ENCODE results near the gene TRIM36.

The TRIM36 gene

DNA sequence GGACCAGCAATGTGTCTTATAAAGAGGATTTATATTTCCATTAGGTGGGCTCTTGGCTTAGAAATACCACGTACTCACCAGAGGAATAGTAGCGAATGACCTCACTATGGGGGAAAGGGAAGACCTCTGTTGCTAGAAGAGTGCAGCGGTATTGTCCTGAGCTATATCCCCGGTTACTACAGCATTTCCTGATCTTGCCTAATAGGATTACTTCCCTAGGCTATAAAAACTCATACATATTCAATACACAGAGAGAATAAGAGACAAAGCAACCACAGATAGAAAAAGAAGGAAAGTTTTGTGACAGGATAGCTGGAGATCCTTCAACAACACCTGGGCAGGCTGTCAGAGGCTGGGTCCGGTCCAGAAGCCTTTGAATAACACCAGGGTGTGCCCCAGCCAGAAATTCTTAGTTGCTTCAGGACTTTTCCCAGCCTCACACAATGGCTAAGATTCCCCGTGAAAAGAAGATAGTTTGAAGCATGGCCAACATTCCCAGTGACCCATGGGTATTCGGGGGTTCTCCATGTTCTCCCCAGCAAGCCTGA lies 85.4 kb downstream of the TRIM36 start:
- Mint-ChIP-seq H3K36me3 (ENCODE audit: low read depth) (no peaks in the 10 kb centered on the region), H3K27me3 (ENCODE audit: low read depth) (peaks cover 7% of the 10 kb centered on the region)
- TF ChIP-seq, protein P1, sequence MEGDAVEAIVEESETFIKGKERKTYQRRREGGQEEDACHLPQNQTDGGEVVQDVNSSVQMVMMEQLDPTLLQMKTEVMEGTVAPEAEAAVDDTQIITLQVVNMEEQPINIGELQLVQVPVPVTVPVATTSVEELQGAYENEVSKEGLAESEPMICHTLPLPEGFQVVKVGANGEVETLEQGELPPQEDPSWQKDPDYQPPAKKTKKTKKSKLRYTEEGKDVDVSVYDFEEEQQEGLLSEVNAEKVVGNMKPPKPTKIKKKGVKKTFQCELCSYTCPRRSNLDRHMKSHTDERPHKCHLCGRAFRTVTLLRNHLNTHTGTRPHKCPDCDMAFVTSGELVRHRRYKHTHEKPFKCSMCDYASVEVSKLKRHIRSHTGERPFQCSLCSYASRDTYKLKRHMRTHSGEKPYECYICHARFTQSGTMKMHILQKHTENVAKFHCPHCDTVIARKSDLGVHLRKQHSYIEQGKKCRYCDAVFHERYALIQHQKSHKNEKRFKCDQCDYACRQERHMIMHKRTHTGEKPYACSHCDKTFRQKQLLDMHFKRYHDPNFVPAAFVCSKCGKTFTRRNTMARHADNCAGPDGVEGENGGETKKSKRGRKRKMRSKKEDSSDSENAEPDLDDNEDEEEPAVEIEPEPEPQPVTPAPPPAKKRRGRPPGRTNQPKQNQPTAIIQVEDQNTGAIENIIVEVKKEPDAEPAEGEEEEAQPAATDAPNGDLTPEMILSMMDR (IDR thresholded peaks at IDR 0.05; ENCODE audit: unreplicated experiment in 3 of 3), result no peak

DNA sequence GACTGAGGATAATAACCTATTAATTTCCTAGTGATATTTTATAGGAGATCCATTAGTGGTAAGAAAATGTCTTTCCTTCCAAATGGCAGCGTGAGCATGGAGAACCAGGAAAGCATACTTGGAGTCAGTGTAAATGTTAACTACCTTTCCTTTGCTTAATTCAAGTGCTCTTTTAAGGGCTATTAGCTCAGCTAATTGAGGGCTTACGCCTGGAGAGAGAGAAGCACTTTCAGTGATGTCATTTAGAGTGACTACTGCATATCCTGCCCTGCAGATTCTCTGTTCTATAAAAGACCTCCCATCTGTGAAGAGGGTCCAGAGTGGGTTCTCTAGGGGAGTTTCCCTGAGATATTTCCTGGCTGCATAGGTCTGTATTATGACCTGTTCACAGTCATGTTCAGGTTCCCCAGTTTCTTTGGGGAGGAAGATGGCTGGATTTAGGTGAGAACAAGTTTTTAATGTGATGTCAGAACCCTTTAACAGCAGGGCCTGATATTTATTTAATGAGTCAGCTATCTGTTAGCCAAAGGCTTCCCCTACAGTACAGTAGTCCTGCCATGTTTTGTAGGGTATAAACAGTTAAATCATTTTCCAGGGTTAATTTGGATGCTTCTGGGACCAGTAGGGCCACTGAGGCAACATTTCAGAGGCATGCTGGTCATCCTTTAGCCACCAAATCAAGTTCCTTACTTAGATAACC lies 89.6 kb downstream of the TRIM36 start:
- Mint-ChIP-seq H3K4me3 (no peak overlapping the region), H3K27ac (no peak overlapping the region), H3K4me1 (no peaks in the 10 kb centered on the region), H3K36me3 (ENCODE audit: low read depth) (no peaks in the 10 kb centered on the region), H3K27me3 (ENCODE audit: low read depth) (peaks cover 5% of the 10 kb centered on the region), H3K9me3 (no peaks in the 10 kb centered on the region)
- TF ChIP-seq, protein P1 (IDR thresholded peaks at IDR 0.05; ENCODE audit: unreplicated experiment in 3 of 3), result no peak

More for the DNA sequence above, 85.4 kb downstream of the TRIM36 start:
- Mint-ChIP-seq H3K27ac (no peak overlapping the region), H3K9me3 (no peaks in the 10 kb centered on the region), H3K4me3 (no peak overlapping the region), H3K4me1 (no peaks in the 10 kb centered on the region)
